GM12873 (cell line): ENCODE measurements around the gene ECE2.

ENCODE experiments used
- CTCF ChIP-seq: IDR thresholded peaks from 2 replicates; pipeline ENCODE4 v1.5.1; 2012; ENCODE audit warnings: low read depth, mild to moderate bottlenecking, moderate library complexity, low read length, control low read depth; ENCODE audit not compliant: insufficient read depth; ENCODE audit errors: missing control alignments

ECE2 gene

GRCh38 chr3:184328516-184328915 lies 52.7 kb downstream of the ECE2 start:
- TF ChIP-seq CTCF: no peak

- no peak for TF ChIP-seq CTCF
These were observed 56.7 kb downstream of the ECE2 start for GRCh38 chr3:184332370-184333090.

- no peak for TF ChIP-seq CTCF
These were observed 57.4 kb downstream of the ECE2 start for GRCh38 chr3:184333190-184333589.

- TF ChIP-seq CTCF: no peak
These were observed 57.9 kb downstream of the ECE2 start for GRCh38 chr3:184333700-184334099.

DNA sequence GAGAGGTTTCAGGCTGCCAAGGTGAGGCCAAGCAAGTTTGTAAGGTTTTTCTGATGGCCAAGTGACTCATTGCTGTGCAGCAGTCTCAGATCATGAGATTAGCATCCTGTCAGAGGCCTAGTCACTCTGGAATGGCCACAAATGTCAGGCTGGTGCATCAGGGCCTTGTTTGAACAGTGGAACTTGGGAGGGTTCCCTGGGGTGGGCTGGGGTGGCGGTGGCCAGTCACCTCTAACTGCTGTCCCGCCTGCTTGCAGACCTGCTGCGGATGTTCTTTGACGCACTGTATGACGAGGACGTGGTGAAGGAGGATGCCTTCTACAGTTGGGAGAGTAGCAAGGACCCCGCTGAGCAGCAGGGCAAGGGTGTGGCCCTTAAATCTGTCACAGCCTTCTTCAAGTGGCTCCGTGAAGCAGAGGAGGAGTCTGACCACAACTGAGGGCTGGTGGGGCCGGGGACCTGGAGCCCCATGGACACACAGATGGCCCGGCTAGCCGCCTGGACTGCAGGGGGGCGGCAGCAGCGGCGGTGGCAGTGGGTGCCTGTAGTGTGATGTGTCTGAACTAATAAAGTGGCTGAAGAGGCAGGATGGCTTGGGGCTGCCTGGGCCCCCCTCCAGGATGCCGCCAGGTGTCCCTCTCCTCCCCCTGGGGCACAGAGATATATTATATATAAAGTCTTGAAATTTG lies 58.8 kb downstream of the ECE2 start:
- TF ChIP-seq CTCF: no peak

GRCh38 chr3:184335291-184335660 lies 59.5 kb downstream of the ECE2 start:
- no peak for TF ChIP-seq CTCF

DNA sequence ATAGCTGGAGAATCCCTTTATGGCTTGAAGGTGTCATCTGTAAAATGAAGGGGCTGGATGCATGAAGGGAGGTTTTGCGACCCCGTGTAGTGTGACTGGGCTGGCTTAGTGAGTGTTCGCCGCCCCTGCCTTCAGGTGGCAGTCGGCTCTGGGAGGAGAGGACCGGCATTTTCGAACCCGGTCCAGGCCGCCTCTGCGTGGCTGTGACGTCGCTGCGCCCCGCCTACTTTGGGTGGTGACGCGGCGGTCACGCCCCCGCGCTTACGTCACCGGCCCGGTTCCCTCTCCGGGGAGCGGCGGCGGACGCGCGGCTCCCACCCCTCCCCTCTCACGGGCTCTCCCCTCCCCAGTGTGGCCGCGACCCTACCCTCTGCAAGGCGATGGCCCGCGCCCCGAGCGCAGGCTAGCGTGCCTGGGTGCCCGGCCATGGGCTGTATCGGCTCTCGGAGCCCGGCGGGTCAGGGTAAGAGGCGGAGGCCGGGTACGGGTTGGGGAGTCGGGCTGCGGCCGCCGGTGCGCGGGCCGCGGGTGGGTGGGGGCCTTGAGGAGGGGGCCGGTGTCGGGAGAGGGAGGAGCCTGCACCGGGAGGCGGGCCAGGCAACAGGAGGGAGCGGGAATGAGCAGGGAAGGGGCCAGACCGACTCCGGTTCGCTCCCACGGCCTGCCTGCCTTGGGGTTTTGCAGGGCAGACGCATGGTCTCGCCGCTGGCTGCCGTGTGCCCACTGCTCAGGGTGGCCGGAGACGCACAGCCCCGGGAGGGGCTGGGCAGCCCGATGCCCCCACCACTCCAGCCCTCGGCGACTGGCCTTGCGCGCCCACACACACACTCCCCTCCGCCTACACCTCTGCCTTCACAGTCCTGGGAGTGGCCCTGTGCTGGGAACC lies 60.1 kb downstream of the ECE2 start:
- TF ChIP-seq CTCF: no peak
